CD14-positive monocyte (primary cell): ENCODE data around the gene PPP1R17. TPM values are rescaled to one million over a fixed set of nuclear protein-coding genes. Genes with fewer than 3 reads are reported as not detected.
A peak's percentile ranks its signal among the peaks of the same experiment; 100 is the strongest.

ENCODE experiments used
- DNase-seq, 3 donors: peaks; one replicate each; pipeline ENCODE4 v3.0.0-alpha.2; 2011 to 2022
- H2AFZ ChIP-seq: 2 replicates; pipeline ENCODE4 v1.6.0; 2012; ENCODE audit warnings: mild to moderate bottlenecking, low read depth, low read length, inconsistent platforms; ENCODE audit not compliant: insufficient read depth, poor library complexity, severe bottlenecking
- H3K27ac ChIP-seq, 2 donors: 1 replicate in 1 of 2; 2 replicates in 1 of 2; pipeline ENCODE4 v1.5.1; 2012 to 2013; ENCODE audit warnings: low read length in 2 of 2, control low read depth in 1 of 2, inconsistent platforms in 1 of 2, low read depth in 1 of 2, mild to moderate bottlenecking in 1 of 2
- H3K27me3 ChIP-seq, 2 donors: one replicate each; pipeline versions ENCODE4 v1.6.0 to v1.6.1; 2011 to 2013; ENCODE audit warnings: low read length in 2 of 2; ENCODE audit not compliant: control insufficient read depth in 2 of 2, insufficient read depth in 2 of 2
- H3K36me3 ChIP-seq, 2 donors: replicated peaks in 1 of 2; 1 replicate in 1 of 2; 2 replicates in 1 of 2; pipeline versions ENCODE4 v1.5.1 to v1.6.1; 2012 to 2013; ENCODE audit warnings: low read length in 2 of 2, control low read depth in 1 of 2, inconsistent platforms in 1 of 2, mild to moderate bottlenecking in 1 of 2; ENCODE audit not compliant: insufficient read depth in 2 of 2, control insufficient read depth in 1 of 2
- H3K4me1 ChIP-seq, 2 donors: 1 replicate in 1 of 2; 2 replicates in 1 of 2; pipeline versions ENCODE4 v1.5.1 to v1.6.1; 2012 to 2013; ENCODE audit warnings: low read length in 2 of 2, control low read depth in 1 of 2, inconsistent platforms in 1 of 2, mild to moderate bottlenecking in 1 of 2, moderate library complexity in 1 of 2; ENCODE audit not compliant: insufficient read depth in 2 of 2, control insufficient read depth in 1 of 2
- H3K4me2 ChIP-seq: replicated peaks from 2 replicates; pipeline ENCODE3; 2012; ENCODE audit warnings: low read length, moderate library complexity, mild to moderate bottlenecking; ENCODE audit not compliant: poor library complexity, severe bottlenecking; ENCODE audit errors: extremely low read depth
- H3K4me3 ChIP-seq, 3 experiments: fragments of 200-600 bp in 1 of 3; sonication (generic) in 1 of 3; replicated peaks in 1 of 3; 1 replicate in 2 of 3; 2 replicates in 1 of 3; pipeline ENCODE4 v1.5.1; 2011 to 2013; ENCODE audit warnings: low read length in 3 of 3, mild to moderate bottlenecking in 3 of 3, control low read depth in 2 of 3, low read depth in 2 of 3, inconsistent platforms in 1 of 3, moderate library complexity in 1 of 3
- H3K79me2 ChIP-seq: 2 replicates; pipeline ENCODE4 v1.6.0; 2012; ENCODE audit warnings: mild to moderate bottlenecking, control low read depth, inconsistent platforms, low read length, moderate library complexity; ENCODE audit not compliant: insufficient read depth
- H3K9ac ChIP-seq: 2 replicates; pipeline ENCODE4 v1.6.0; 2017; ENCODE audit warnings: low read length, mild to moderate bottlenecking; ENCODE audit not compliant: insufficient read depth, poor library complexity, severe bottlenecking
- H3K9me3 ChIP-seq, 2 donors: replicated peaks in 1 of 2; 1 replicate in 1 of 2; 2 replicates in 1 of 2; pipeline versions ENCODE4 v1.5.1 to v1.6.1; 2012 to 2013; ENCODE audit warnings: low read length in 2 of 2, control low read depth in 1 of 2; ENCODE audit not compliant: control insufficient read depth in 1 of 2, insufficient read depth in 1 of 2
- H4K20me1 ChIP-seq: 2 replicates; pipeline ENCODE4 v1.6.0; 2012; ENCODE audit warnings: mild to moderate bottlenecking, low read length, control low read depth, moderate library complexity; ENCODE audit not compliant: insufficient read depth
- H3K27ac Mint-ChIP-seq, 7 donors: one replicate each; pipeline ENCODE4 v1.8.0; 2020; ENCODE audit warnings: mild to moderate bottlenecking in 7 of 7, mixed read lengths in 7 of 7, moderate library complexity in 6 of 7, inconsistent platforms in 2 of 7
- H3K27me3 Mint-ChIP-seq, 3 donors: one replicate each; pipeline ENCODE4 v1.8.0; 2021 to 2022; ENCODE audit warnings: low read depth in 3 of 3, mild to moderate bottlenecking in 3 of 3, mixed read lengths in 3 of 3, moderate library complexity in 3 of 3, inconsistent platforms in 1 of 3
- H3K36me3 Mint-ChIP-seq, 2 donors: one replicate each; pipeline ENCODE4 v1.8.0; 2020; ENCODE audit warnings: mixed read lengths in 2 of 2, inconsistent platforms in 1 of 2, mild to moderate bottlenecking in 1 of 2
- H3K4me1 Mint-ChIP-seq: one replicate; pipeline ENCODE4 v1.8.0; 2020; ENCODE audit warnings: mild to moderate bottlenecking, mixed read lengths
- H3K4me3 Mint-ChIP-seq, 2 donors: one replicate each; pipeline ENCODE4 v1.8.0; 2020; ENCODE audit warnings: mild to moderate bottlenecking in 2 of 2, mixed read lengths in 2 of 2, moderate library complexity in 1 of 2
- H3K9me3 Mint-ChIP-seq, 7 donors: one replicate each; pipeline ENCODE4 v1.8.0; 2020 to 2022; ENCODE audit warnings: mixed read lengths in 7 of 7, mild to moderate bottlenecking in 6 of 7, moderate library complexity in 6 of 7, inconsistent platforms in 2 of 7
- WGBS: methylation state at CpG from one replicate; pipeline ENCODE4 v1.1.5; 2013; ENCODE audit warnings: missing lambda C conversion rate; ENCODE audit not compliant: insufficient coverage; 5-methylcytosine and 5-hydroxymethylcytosine counted together
- intact Hi-C, 2 donors: fragments of 100-400 bp; cut with micrococcal nuclease; formaldehyde crosslinking; loops; one replicate each; pipeline versions ENCODE4 v1.15.0 to v1.15.1; 2023
- polyA plus RNA-seq, 3 donors: library from polyadenylated mRNA; depleted of rRNA in 1 of 3; unstranded in 2 of 3; stranded (reverse) in 1 of 3; fragments of 300-500 nt in 2 of 3; fragments of >200 nt in 1 of 3; fragmentation: Illumina TruSeq in 2 of 3; gene quantifications; 1 replicate in 2 of 3; 2 replicates in 1 of 3; pipeline ENCODE4 v1.2.3, GENCODE V29; 2012 to 2021
- TF ChIP-seq, protein P1 (sequence below): fragments of 200-600 bp; IDR thresholded peaks from one replicate; pipeline ENCODE4 v1.8.0; 2022; ENCODE audit warnings: antibody characterized with exemption, mild to moderate bottlenecking

The PPP1R17 gene
- polyA plus RNA-seq, 3 donors, result 0.20 to 2.0 (median 0.85) TPM

DNA sequence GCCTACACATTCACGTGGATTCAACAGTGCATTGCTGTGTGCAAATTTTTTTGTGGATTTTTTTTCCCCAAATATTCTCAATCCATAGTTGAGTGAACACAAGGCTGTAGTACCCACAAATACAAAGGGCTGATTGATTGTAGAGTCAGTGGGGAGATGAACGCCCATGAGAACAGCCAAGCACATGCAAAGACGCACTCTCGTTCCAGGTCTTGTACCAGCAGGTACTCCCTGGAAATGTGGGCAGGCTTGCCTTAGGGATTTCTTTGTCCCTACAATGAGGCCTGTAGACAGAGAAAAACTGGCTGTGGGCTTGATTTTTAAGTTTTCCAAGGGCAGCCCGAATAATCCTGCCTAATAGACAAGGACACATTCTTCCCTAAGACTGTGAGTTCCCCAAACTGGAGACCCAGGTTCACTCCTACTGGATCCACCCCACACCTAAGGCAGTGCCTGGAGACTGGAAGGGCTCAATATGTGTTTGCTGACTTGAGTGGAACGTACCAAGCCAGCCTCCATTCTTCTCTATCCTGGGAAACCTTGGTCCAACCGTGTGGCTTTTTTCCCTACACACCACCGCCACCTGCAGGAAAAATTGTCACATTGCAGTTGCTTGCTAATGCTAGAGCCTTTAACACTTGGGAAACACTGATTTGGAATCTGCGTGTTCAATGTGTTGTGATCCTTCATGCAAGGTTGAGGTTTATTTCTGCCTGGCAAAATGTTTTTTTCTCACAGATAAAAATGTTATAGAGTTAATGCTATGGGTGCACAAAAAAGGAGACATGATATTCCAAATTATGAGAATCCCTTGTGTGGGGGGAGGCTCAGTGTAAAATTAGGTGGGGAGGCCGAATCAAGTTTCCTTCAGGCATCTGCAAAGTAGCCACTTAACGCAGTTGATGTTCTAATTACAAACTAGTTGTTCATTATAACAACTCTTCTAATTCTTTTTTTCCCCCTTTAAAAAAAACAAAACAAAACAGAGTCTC is 49.3 kb downstream of the PPP1R17 start:
- H3K27ac Mint-ChIP-seq, result no peak overlapping the region
- no peaks in the 10 kb centered on the region for H3K36me3 Mint-ChIP-seq
- no peak overlapping the region for H3K4me3 ChIP-seq
- no peaks in the 10 kb centered on the region for H3K9me3 Mint-ChIP-seq
- H3K36me3 ChIP-seq, result no peaks in the 10 kb centered on the region
- H2AFZ ChIP-seq, result no peak overlapping the region
- peak; percentile 37 to 65 (median 54) for DNase-seq
- TF ChIP-seq, protein P1, sequence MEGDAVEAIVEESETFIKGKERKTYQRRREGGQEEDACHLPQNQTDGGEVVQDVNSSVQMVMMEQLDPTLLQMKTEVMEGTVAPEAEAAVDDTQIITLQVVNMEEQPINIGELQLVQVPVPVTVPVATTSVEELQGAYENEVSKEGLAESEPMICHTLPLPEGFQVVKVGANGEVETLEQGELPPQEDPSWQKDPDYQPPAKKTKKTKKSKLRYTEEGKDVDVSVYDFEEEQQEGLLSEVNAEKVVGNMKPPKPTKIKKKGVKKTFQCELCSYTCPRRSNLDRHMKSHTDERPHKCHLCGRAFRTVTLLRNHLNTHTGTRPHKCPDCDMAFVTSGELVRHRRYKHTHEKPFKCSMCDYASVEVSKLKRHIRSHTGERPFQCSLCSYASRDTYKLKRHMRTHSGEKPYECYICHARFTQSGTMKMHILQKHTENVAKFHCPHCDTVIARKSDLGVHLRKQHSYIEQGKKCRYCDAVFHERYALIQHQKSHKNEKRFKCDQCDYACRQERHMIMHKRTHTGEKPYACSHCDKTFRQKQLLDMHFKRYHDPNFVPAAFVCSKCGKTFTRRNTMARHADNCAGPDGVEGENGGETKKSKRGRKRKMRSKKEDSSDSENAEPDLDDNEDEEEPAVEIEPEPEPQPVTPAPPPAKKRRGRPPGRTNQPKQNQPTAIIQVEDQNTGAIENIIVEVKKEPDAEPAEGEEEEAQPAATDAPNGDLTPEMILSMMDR, result peak; percentile 95
- no peaks in the 10 kb centered on the region for H3K4me1 ChIP-seq
- intact Hi-C loops, result loop anchor here (2.0 to 10.0 kb wide), 5 partner anchors 91 to 604 kb away; no protein-coding TSS in a partner anchor
- no peak overlapping the region for H3K4me2 ChIP-seq
- H3K9ac ChIP-seq, result no peak overlapping the region
- no peak overlapping the region for H3K27ac ChIP-seq
- H3K79me2 ChIP-seq, result no peaks in the 10 kb centered on the region
- no peaks in the 10 kb centered on the region for H3K9me3 ChIP-seq
- H3K4me1 Mint-ChIP-seq, result no peaks in the 10 kb centered on the region
- H3K4me3 Mint-ChIP-seq, result no peak overlapping the region
- no peaks in the 10 kb centered on the region for H3K27me3 ChIP-seq
- WGBS, result 94% methylated on average over 4 of the region's 11 CpGs
- peaks cover 2 to 5% (median 3%) of the 10 kb centered on the region in 3 donors for H3K27me3 Mint-ChIP-seq
- no peaks in the 10 kb centered on the region for H4K20me1 ChIP-seq

- no peak overlapping the region for H3K27ac Mint-ChIP-seq
- Histone ChIP-seq H3K4me3 (no peak overlapping the region), H3K9ac (no peak overlapping the region), H3K27ac (no peak overlapping the region), H3K36me3 (no peaks in the 10 kb centered on the region), H3K9me3 (no peaks in the 10 kb centered on the region), H3K79me2 (no peaks in the 10 kb centered on the region), H4K20me1 (no peaks in the 10 kb centered on the region), H3K4me1 (no peaks in the 10 kb centered on the region), H3K27me3 (peaks cover 0 to 2% of the 10 kb centered on the region in 2 donors), H3K4me2 (no peak overlapping the region), H2AFZ (no peak overlapping the region)
- WGBS, result 94% methylated on average over 4 of the region's 4 CpGs
- DNase-seq, result no peak
- intact Hi-C loops, result loop anchor here (10.0 kb wide), 3 partner anchors 323 to 733 kb away; no protein-coding TSS in a partner anchor
- TF ChIP-seq, protein P1, result no peak
- peaks cover 2 to 16% (median 13%) of the 10 kb centered on the region in 3 donors for H3K27me3 Mint-ChIP-seq
- no peaks in the 10 kb centered on the region for H3K4me1 Mint-ChIP-seq
- no peaks in the 10 kb centered on the region for H3K9me3 Mint-ChIP-seq
- no peak overlapping the region for H3K4me3 Mint-ChIP-seq
- H3K36me3 Mint-ChIP-seq, result no peaks in the 10 kb centered on the region
Measured at GRCh38 chr7:31741852-31742251, 54.8 kb downstream of the PPP1R17 start.
